ENCODE data around the gene MAN1B1. TPM values are rescaled to one million over a fixed set of nuclear protein-coding genes. Genes with fewer than 3 reads are reported as not detected.

MAN1B1 gene
- total and polyA plus RNA-seq, 2 of the 8 experiments (the other 6 are each of a cell fraction or from before 2014, with no cell fraction given) = 33.7 to 36.3 TPM

GRCh38 chr9:137136881-137137607 is 50.3 kb downstream of the MAN1B1 start:
- Histone ChIP-seq H4K5ac (ENCODE audit: insufficient read length, low read depth, low read length) (no peak overlapping the region), H4K91ac (replicated peaks; ENCODE audit: insufficient read length, low read length) (no peak overlapping the region), H3K14ac (ENCODE audit: insufficient read length) (no peak overlapping the region), H3K23me2 (ENCODE audit: low read depth, low read length) (peaks cover 4% of the 10 kb centered on the region; the same call in 1 of the 2 replicates), H3K9ac (replicated peaks in 1 of 4; ENCODE audit: extremely low read depth in 1 of 4, low read depth in 3 of 4, low read length in 3 of 4) (no peak overlapping the region), H3K4me2 (ENCODE audit: insufficient read depth in 1 of 2, low read depth in 2 of 2, low read length in 2 of 2) (no peak overlapping the region; a peak in 1 of 4 replicates), H3K9me3 (ENCODE audit: insufficient read depth in 2 of 2, low read depth in 1 of 2, low read length in 1 of 2) (no peaks in the 10 kb centered on the region), H2BK15ac (ENCODE audit: low read length) (no peak overlapping the region), H3K56ac (replicated peaks; ENCODE audit: insufficient read length, low read depth, low read length) (no peak overlapping the region), H2BK120ac (replicated peaks; ENCODE audit: low read depth, low read length) (no peak overlapping the region), H3K79me2 (ENCODE audit: control insufficient read depth in 1 of 2, insufficient read depth in 2 of 2, low read length in 2 of 2) (no peaks in the 10 kb centered on the region), H4K8ac (ENCODE audit: extremely low read depth, insufficient read depth, low read length) (no peak overlapping the region), H3K4ac (replicated peaks; ENCODE audit: insufficient read length, low read depth, low read length) (no peak overlapping the region), H3K18ac (ENCODE audit: extremely low read depth, low read length) (no peak overlapping the region), H2BK20ac (ENCODE audit: low read length) (no peak overlapping the region), H2BK12ac (ENCODE audit: low read depth, low read length) (no peak overlapping the region), H3K27ac (ENCODE audit: low read depth, low read length) (no peak overlapping the region), H3K4me1 (replicated peaks in 1 of 4; ENCODE audit: control insufficient read depth in 3 of 4, insufficient read depth in 4 of 4, low read length in 3 of 4) (peaks cover 0 to 14% (median 11%) of the 10 kb centered on the region in 4 experiments; a peak in 6 of 7 replicates), H3K4me3 (ENCODE audit: extremely low read depth in 1 of 4, insufficient read depth in 2 of 4, low read depth in 3 of 4, low read length in 4 of 4) (no peak overlapping the region), H3K23ac (ENCODE audit: insufficient read length) (no peak overlapping the region), H3K27me3 (replicated peaks in 1 of 4; ENCODE audit: control insufficient read depth in 3 of 4, extremely low read depth in 1 of 4, insufficient read depth in 3 of 4, low read length in 3 of 4) (peaks cover 25 to 61% (median 57%) of the 10 kb centered on the region in 4 experiments), H4K20me1 (replicated peaks in 1 of 2; ENCODE audit: control insufficient read depth in 1 of 2, insufficient read depth in 2 of 2, low read length in 2 of 2) (peaks cover 1 to 16% of the 10 kb centered on the region in 2 experiments), H2AFZ (ENCODE audit: low read length) (no peak overlapping the region), H3K79me1 (ENCODE audit: low read depth, low read length) (0 out of 2 replicates have a peak, but pooled peaks cover 2% of the 10 kb centered on the region), H2AK5ac (ENCODE audit: low read depth, low read length) (no peak overlapping the region), H2BK5ac (ENCODE audit: low read depth, low read length) (no peak overlapping the region), H3K36me3 (ENCODE audit: control insufficient read depth in 2 of 4, insufficient read depth in 4 of 4, low read length in 3 of 4) (no peaks in the 10 kb centered on the region)
- no peak for TF ChIP-seq CHD2 (IDR thresholded peaks at IDR 0.05; ENCODE audit: low read length)
- TF ChIP-seq KDM4A (IDR thresholded peaks at IDR 0.05; ENCODE audit: low read depth, low read length, severe bottlenecking) = no peak
- no peak for TF ChIP-seq POU5F1 (IDR thresholded peaks at IDR 0.05; ENCODE audit: low read depth, low read length)
- TF ChIP-seq RNF2 (IDR thresholded peaks at IDR 0.05; ENCODE audit: borderline replicate concordance, low read depth, low read length, missing control alignments, poor library complexity, severe bottlenecking) = no peak
- TF ChIP-seq NANOG (IDR thresholded peaks at IDR 0.05; ENCODE audit: insufficient read depth, low read depth, low read length, poor library complexity, severe bottlenecking) = no peak
- no peak for TF ChIP-seq SP1 (IDR thresholded peaks at IDR 0.05; ENCODE audit: low read depth, low read length)
- no peak for TF ChIP-seq RFX5 (IDR thresholded peaks at IDR 0.05; ENCODE audit: borderline replicate concordance, low read depth, low read length)
- TF ChIP-seq GABPA (IDR thresholded peaks at IDR 0.05; ENCODE audit: borderline replicate concordance, insufficient read depth, low read length) = no peak
- TF ChIP-seq TEAD4 (IDR thresholded peaks at IDR 0.05; ENCODE audit: low read depth, low read length) = no peak
- 82% methylated on average over 23 of the region's 23 CpGs; no CpG with 5 or more reads in 1 of the 2 experiments for WGBS, 2 experiments (ENCODE audit: extremely low coverage in 1 of 2, insufficient coverage in 1 of 2, insufficient read length in 1 of 2, insufficient replicate concordance in 2 of 2, low coverage in 1 of 2, low lambda C conversion rate in 2 of 2, missing lambda C conversion rate in 1 of 2)
- CTCF ChIA-PET (ENCODE audit: partially characterized antibody) = interaction anchor here (0.6 to 4.5 kb wide), 12 partner anchors 8 to 108 kb away, joined by 3 to 24 read pairs (median 4); no protein-coding TSS in a partner anchor
- POLR2A ChIA-PET (ENCODE audit: partially characterized antibody) = interaction anchor here (1.2 to 1.7 kb wide), 6 partner anchors 7 to 118 kb away, joined by 3 to 5 read pairs (median 4); partner anchors contain the start of genes LRRC26 and NELFB
- FAIRE-seq (no peak), DNase-seq (ENCODE audit: low read depth in 1 of 2, low spot score in 2 of 2) (no peak)
